Stimulated activated CD8-positive, alpha-beta memory T cell treated with anti-CD3 and anti-CD28 coated beads, Interleukin-7, amount 100 ng/mL, for 1 hour (primary cell): Measurements from ENCODE around the gene ABL2.
"Not testable (repeated sequence)": the region's sequence is repeated elsewhere in the genome, so short reads cannot be mapped to it uniquely, and the experiment has no call there.

Experiments
- DNase-seq, 2 donors: peaks; one replicate each; pipeline ENCODE4 v3.0.0-alpha.2; 2020; ENCODE audit warnings: low read depth in 2 of 2

The ABL2 gene

GRCh38 chr1:179135168-179135567 is 94.3 kb downstream of the ABL2 start:
- DNase-seq = not testable (repeated sequence)

GRCh38 chr1:179129702-179130473 is 99.6 kb downstream of the ABL2 start:
- DNase-seq = no peak

- no peak for DNase-seq
These were observed 101.0 kb downstream of the ABL2 start for GRCh38 chr1:179128520-179128919.

- no peak for DNase-seq
These were observed 102.1 kb downstream of the ABL2 start for GRCh38 chr1:179127163-179127895.

- no peak for DNase-seq
These were observed 103.0 kb downstream of the ABL2 start for GRCh38 chr1:179126338-179127060.

GRCh38 chr1:179124873-179125272 is 104.6 kb downstream of the ABL2 start:
- DNase-seq = no peak

GRCh38 chr1:179121159-179121938 is 108.1 kb downstream of the ABL2 start:
- DNase-seq = no peak

- DNase-seq = no peak
These were observed 108.7 kb downstream of the ABL2 start for GRCh38 chr1:179120736-179121135.

GRCh38 chr1:179119513-179119912 is 110.0 kb downstream of the ABL2 start:
- no peak for DNase-seq

GRCh38 chr1:179115181-179115580 is 114.3 kb downstream of the ABL2 start:
- DNase-seq = no peak

- no peak for DNase-seq
These were observed 120.8 kb downstream of the ABL2 start for GRCh38 chr1:179108644-179109043.

GRCh38 chr1:179107706-179108629 is 121.5 kb downstream of the ABL2 start:
- no peak for DNase-seq

GRCh38 chr1:179105393-179105792 is 124.1 kb downstream of the ABL2 start:
- no peak for DNase-seq

GRCh38 chr1:179104611-179105250 is 124.7 kb downstream of the ABL2 start:
- no peak for DNase-seq

- DNase-seq = no peak
These were observed 125.5 kb downstream of the ABL2 start for GRCh38 chr1:179103999-179104398.

- no peak for DNase-seq
These were observed 127.9 kb downstream of the ABL2 start for GRCh38 chr1:179101566-179101965.

GRCh38 chr1:179099891-179100290 is 129.6 kb downstream of the ABL2 start:
- DNase-seq = no peak

GRCh38 chr1:179095924-179096323 is 133.6 kb downstream of the ABL2 start:
- no peak for DNase-seq

- DNase-seq = no peak
These were observed 134.1 kb downstream of the ABL2 start for GRCh38 chr1:179095377-179095776.

- no peak for DNase-seq
These were observed 134.7 kb downstream of the ABL2 start for GRCh38 chr1:179094818-179095217.
